HG03378 (cell line): ENCODE data around the gene DUSP9.
"Not testable (repeated sequence)": the region's sequence is repeated elsewhere in the genome, so short reads cannot be mapped to it uniquely, and the experiment has no call there.

Source experiments
- ATAC-seq: cut with Tn5 transposase; IDR thresholded peaks from one replicate; pipeline ENCODE4 v1.9.1; 2021; ENCODE audit warnings: mild to moderate bottlenecking, moderate library complexity; ENCODE audit not compliant: unreplicated experiment

Gene DUSP9

GRCh38 chrX:153689654-153690465 lies 42.9 kb downstream of the DUSP9 start:
- ATAC-seq = no peak

- no peak for ATAC-seq
These were observed 43.5 kb downstream of the DUSP9 start for GRCh38 chrX:153690466-153690865.

GRCh38 chrX:153691032-153691827 lies 44.2 kb downstream of the DUSP9 start:
- ATAC-seq = not testable (repeated sequence)

- no peak for ATAC-seq
These were observed 45.0 kb downstream of the DUSP9 start for GRCh38 chrX:153692003-153692402.

GRCh38 chrX:153692611-153693156 lies 45.7 kb downstream of the DUSP9 start:
- no peak for ATAC-seq

GRCh38 chrX:153693216-153694086 lies 46.4 kb downstream of the DUSP9 start:
- ATAC-seq = no peak

GRCh38 chrX:153694256-153694655 lies 47.3 kb downstream of the DUSP9 start:
- ATAC-seq = not testable (repeated sequence)

GRCh38 chrX:153694687-153695270 lies 47.8 kb downstream of the DUSP9 start:
- no peak for ATAC-seq

- ATAC-seq = no peak
These were observed 49.1 kb downstream of the DUSP9 start for GRCh38 chrX:153696100-153696499.

- not testable (repeated sequence) for ATAC-seq
These were observed 49.5 kb downstream of the DUSP9 start for GRCh38 chrX:153696538-153696937.

GRCh38 chrX:153696986-153697722 lies 50.2 kb downstream of the DUSP9 start:
- ATAC-seq = not testable (repeated sequence)

GRCh38 chrX:153697924-153698865 lies 51.2 kb downstream of the DUSP9 start:
- no peak for ATAC-seq

- ATAC-seq = not testable (repeated sequence)
These were observed 52.3 kb downstream of the DUSP9 start for GRCh38 chrX:153699210-153699783.

- not testable (repeated sequence) for ATAC-seq
These were observed 52.9 kb downstream of the DUSP9 start for GRCh38 chrX:153699784-153700371.

GRCh38 chrX:153700376-153700945 lies 53.5 kb downstream of the DUSP9 start:
- ATAC-seq = no peak
